Liver (tissue), 9 donors: ENCODE results near the gene USP15. TPM values are rescaled to one million over a fixed set of nuclear protein-coding genes. Genes with fewer than 3 reads are reported as not detected.

ENCODE experiments used
- DNase-seq: peaks from one replicate; pipeline ENCODE4 v3.0.0-alpha.2; 2017; ENCODE audit warnings: low spot score
- H3K27ac ChIP-seq, 2 donors: one replicate each; pipeline ENCODE4 v1.7.0; 2013; ENCODE audit warnings: inconsistent platforms in 2 of 2, low read length in 2 of 2, control low read depth in 1 of 2, low read depth in 1 of 2, mild to moderate bottlenecking in 1 of 2
- H3K27me3 ChIP-seq, 4 donors: one replicate each; pipeline versions ENCODE4 v1.6.1 to v1.7.0; 2013; ENCODE audit warnings: low read length in 3 of 4, inconsistent platforms in 1 of 4, mild to moderate bottlenecking in 1 of 4, moderate library complexity in 1 of 4; ENCODE audit not compliant: control insufficient read depth in 4 of 4, insufficient read depth in 4 of 4
- H3K36me3 ChIP-seq, 4 donors: one replicate each; pipeline versions ENCODE4 v1.6.1 to v1.7.0; 2013; ENCODE audit warnings: low read length in 3 of 4, mild to moderate bottlenecking in 3 of 4, low read depth in 1 of 4, moderate library complexity in 1 of 4; ENCODE audit not compliant: control insufficient read depth in 4 of 4, insufficient read depth in 3 of 4
- H3K4me1 ChIP-seq, 4 donors: one replicate each; pipeline versions ENCODE4 v1.6.1 to v1.7.0; 2013; ENCODE audit warnings: low read length in 3 of 4, mild to moderate bottlenecking in 3 of 4, moderate library complexity in 1 of 4; ENCODE audit not compliant: control insufficient read depth in 4 of 4, insufficient read depth in 4 of 4
- H3K4me3 ChIP-seq, 3 donors: one replicate each; pipeline versions ENCODE4 v1.6.1 to v1.7.0; 2013; ENCODE audit warnings: low read length in 3 of 3, control low read depth in 1 of 3, low read depth in 1 of 3, mild to moderate bottlenecking in 1 of 3
- H3K9ac ChIP-seq, 2 donors: one replicate each; pipeline ENCODE4 v1.7.0; 2013; ENCODE audit warnings: low read length in 2 of 2, mild to moderate bottlenecking in 2 of 2, moderate library complexity in 2 of 2, control low read depth in 1 of 2, low read depth in 1 of 2
- H3K9me3 ChIP-seq, 4 donors: one replicate each; pipeline versions ENCODE4 v1.6.1 to v1.7.0; 2013; ENCODE audit warnings: low read length in 3 of 4; ENCODE audit not compliant: control insufficient read depth in 4 of 4
- ATF3 ChIP-seq: IDR thresholded peaks from 2 replicates; pipeline ENCODE4 v1.6.1; 2016; ENCODE audit warnings: antibody characterized with exemption
- CTCF ChIP-seq: fragments of 150-350 bp; IDR thresholded peaks from 2 replicates; pipeline ENCODE4 v1.5.1; 2017; ENCODE audit warnings: improper control_type of control experiment, low read depth, low read length; ENCODE audit not compliant: missing input control
- EGR1 ChIP-seq, 2 donors: IDR thresholded peaks; 2 replicates each; pipeline ENCODE4 v1.6.1; 2016 to 2018; ENCODE audit warnings: antibody characterized with exemption in 2 of 2, low read depth in 2 of 2
- FOXA1 ChIP-seq: IDR thresholded peaks from 2 replicates; pipeline ENCODE4 v1.6.1; 2016; ENCODE audit warnings: antibody characterized with exemption
- FOXA2 ChIP-seq: IDR thresholded peaks from 2 replicates; pipeline ENCODE4 v1.6.1; 2016; ENCODE audit warnings: antibody characterized with exemption
- GABPA ChIP-seq, 2 donors: IDR thresholded peaks in 1 of 2; conservative IDR thresholded peaks in 1 of 2; 2 replicates each; pipeline ENCODE4 v1.6.1; 2016; ENCODE audit warnings: antibody characterized with exemption in 2 of 2, mild to moderate bottlenecking in 1 of 2, moderate library complexity in 1 of 2
- HNF4A ChIP-seq, 2 donors: conservative IDR thresholded peaks; 2 replicates each; pipeline ENCODE4 v1.6.1; 2016; ENCODE audit warnings: antibody characterized with exemption in 2 of 2, mild to moderate bottlenecking in 2 of 2
- HNF4G ChIP-seq: IDR thresholded peaks from 2 replicates; pipeline ENCODE4 v1.6.1; 2016; ENCODE audit warnings: antibody characterized with exemption
- JUND ChIP-seq, 2 donors: IDR thresholded peaks; 2 replicates each; pipeline ENCODE4 v1.6.1; 2016; ENCODE audit warnings: antibody characterized with exemption in 2 of 2
- MAX ChIP-seq: IDR thresholded peaks from 2 replicates; pipeline ENCODE4 v1.6.1; 2016; ENCODE audit warnings: antibody characterized with exemption
- NR2F2 ChIP-seq: IDR thresholded peaks from 2 replicates; pipeline ENCODE4 v1.6.1; 2016; ENCODE audit warnings: antibody characterized with exemption
- RAD21 ChIP-seq, 2 donors: IDR thresholded peaks; 2 replicates each; pipeline ENCODE4 v1.6.1; 2016; ENCODE audit warnings: antibody characterized with exemption in 2 of 2, mild to moderate bottlenecking in 2 of 2
- REST ChIP-seq: IDR thresholded peaks from 2 replicates; pipeline ENCODE4 v1.6.1; 2016; ENCODE audit warnings: antibody characterized with exemption, mild to moderate bottlenecking
- RXRA ChIP-seq, 2 donors: IDR thresholded peaks; 2 replicates each; pipeline ENCODE4 v1.6.1; 2017 to 2018; ENCODE audit warnings: antibody characterized with exemption in 2 of 2, mild to moderate bottlenecking in 1 of 2
- SP1 ChIP-seq: IDR thresholded peaks from 2 replicates; pipeline ENCODE4 v1.6.1; 2018; ENCODE audit warnings: antibody characterized with exemption, mild to moderate bottlenecking
- TAF1 ChIP-seq: conservative IDR thresholded peaks from 2 replicates; pipeline ENCODE4 v1.6.1; 2016; ENCODE audit warnings: antibody characterized with exemption, mild to moderate bottlenecking
- YY1 ChIP-seq: IDR thresholded peaks from 2 replicates; pipeline ENCODE4 v1.6.1; 2016; ENCODE audit warnings: antibody characterized with exemption, mild to moderate bottlenecking
- ZBTB33 ChIP-seq: IDR thresholded peaks from 2 replicates; pipeline ENCODE4 v1.6.1; 2016; ENCODE audit warnings: antibody characterized with exemption
- WGBS: extraction: QIAGEN DNeasy Blood & Tissue Kit; methylation state at CpG from one replicate; pipeline ENCODE4 v1.1.7; 2013; 5-methylcytosine and 5-hydroxymethylcytosine counted together
- polyA plus RNA-seq, 2 donors: library from polyadenylated mRNA; stranded (reverse) in 1 of 2; unstranded in 1 of 2; fragments of 200-250 nt in 1 of 2; fragments of >200 nt in 1 of 2; fragmentation: Nextera tagmentation in 1 of 2; extraction: Ambion mirVana in 1 of 2; gene quantifications; one replicate each; pipeline versions ENCODE4 v1.2.1 to v1.2.3, GENCODE V29; 2013 to 2015
- total RNA-seq, 2 donors: library from RNA; depleted of rRNA; stranded (reverse); fragments of >200 nt; gene quantifications; one replicate each; pipeline ENCODE4 v1.2.3, GENCODE V29; 2014
- donor health status: healthy.
- donor health status: healthy.
- donor health status: healthy.
- donor health status: healthy.
- donor health status: healthy.

The USP15 gene
- total and polyA plus RNA-seq, 4 donors = 16.6 to 188 (median 56.5) TPM

- H3K27ac ChIP-seq = no peak overlapping the region
- no peaks in the 10 kb centered on the region for H3K27me3 ChIP-seq
- H3K9me3 ChIP-seq = no peaks in the 10 kb centered on the region
- no peak for DNase-seq
- H3K4me3 ChIP-seq = no peak overlapping the region
- no peak overlapping the region for H3K9ac ChIP-seq
- H3K4me1 ChIP-seq = no peaks in the 10 kb centered on the region
- H3K36me3 ChIP-seq = peaks cover 0 to 6% (median 3%) of the 10 kb centered on the region in 4 donors
- 92% methylated on average over 1 of the region's 1 CpG for WGBS
- no peak for TF ChIP-seq RAD21 (IDR thresholded peaks at IDR 0.05)
- no peak for TF ChIP-seq NR2F2
- no peak for TF ChIP-seq HNF4A (conservative IDR thresholded peaks at IDR 0.05)
- TF ChIP-seq MAX = no peak
- TF ChIP-seq ZBTB33 = no peak
- TF ChIP-seq HNF4G = no peak
- no peak for TF ChIP-seq CTCF
- no peak for TF ChIP-seq RXRA (IDR thresholded peaks at IDR 0.05)
- no peak for TF ChIP-seq SP1
- TF ChIP-seq YY1 = no peak
- TF ChIP-seq FOXA2 = no peak
- no peak for TF ChIP-seq GABPA (IDR thresholded peaks at IDR 0.05 in 1 of 2, conservative IDR thresholded peaks at IDR 0.05 in 1 of 2)
- no peak for TF ChIP-seq ATF3
- TF ChIP-seq JUND (IDR thresholded peaks at IDR 0.05) = no peak
- TF ChIP-seq EGR1 (IDR thresholded peaks at IDR 0.05; ENCODE audit: low read depth in 2 of 2) = no peak
- no peak for TF ChIP-seq FOXA1
- TF ChIP-seq REST = no peak
- no peak for TF ChIP-seq TAF1
Observed at GRCh38 chr12:62332598-62332997, 72.4 kb downstream of the USP15 start.
